ENCODE results near the gene TCF7L1. TPM values are rescaled to one million over a fixed set of nuclear protein-coding genes. Genes with fewer than 3 reads are reported as not detected.

TCF7L1 gene
- total and polyA plus RNA-seq, 9 of the 15 experiments (the other 6 are each of a cell fraction or from before 2014, with no cell fraction given): 0.03 to 0.11 (median 0.07) TPM; not detected in 5

DNA sequence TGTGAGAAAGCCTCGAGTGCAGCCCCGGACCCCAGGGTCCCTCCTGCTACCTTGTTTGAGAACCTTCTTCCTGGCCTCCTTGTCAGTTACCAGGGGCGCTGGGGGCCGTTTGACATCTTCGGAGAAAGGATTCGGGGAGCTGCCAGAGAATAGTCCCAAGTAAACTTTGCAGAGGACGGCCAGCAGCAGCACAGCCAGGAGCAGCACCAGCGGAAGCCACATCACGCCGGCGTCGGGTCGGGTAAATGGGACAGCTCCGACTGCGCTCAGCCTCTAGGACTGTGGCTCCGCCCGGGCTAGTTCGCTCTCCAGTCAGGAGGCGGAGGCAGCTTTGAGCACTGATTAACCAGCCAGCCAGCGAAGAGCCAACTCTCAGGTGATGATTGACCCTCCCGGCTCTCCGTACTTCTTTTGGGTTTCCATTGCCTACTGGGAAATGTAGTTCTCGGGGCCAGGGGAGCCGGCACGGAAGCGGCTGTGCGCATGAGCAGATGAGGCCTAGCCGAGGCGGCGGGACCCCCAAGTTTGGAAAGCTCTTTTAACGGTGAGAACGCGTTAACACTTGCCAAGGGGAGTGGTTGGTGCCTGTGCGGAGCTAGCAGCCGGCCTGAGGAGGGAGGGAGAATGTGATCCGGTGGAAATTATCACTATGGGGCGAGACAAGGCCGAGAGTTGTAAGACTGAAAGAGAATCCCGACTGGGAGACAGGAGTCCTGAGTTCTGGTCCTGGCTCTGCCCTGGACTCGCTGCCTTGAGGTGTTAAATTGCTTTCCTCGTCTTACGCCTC, 221.3 kb downstream of the TCF7L1 start, which contains the start of the genes ELMOD3 and RETSAT (continued):
- TF ChIP-seq, protein P1, sequence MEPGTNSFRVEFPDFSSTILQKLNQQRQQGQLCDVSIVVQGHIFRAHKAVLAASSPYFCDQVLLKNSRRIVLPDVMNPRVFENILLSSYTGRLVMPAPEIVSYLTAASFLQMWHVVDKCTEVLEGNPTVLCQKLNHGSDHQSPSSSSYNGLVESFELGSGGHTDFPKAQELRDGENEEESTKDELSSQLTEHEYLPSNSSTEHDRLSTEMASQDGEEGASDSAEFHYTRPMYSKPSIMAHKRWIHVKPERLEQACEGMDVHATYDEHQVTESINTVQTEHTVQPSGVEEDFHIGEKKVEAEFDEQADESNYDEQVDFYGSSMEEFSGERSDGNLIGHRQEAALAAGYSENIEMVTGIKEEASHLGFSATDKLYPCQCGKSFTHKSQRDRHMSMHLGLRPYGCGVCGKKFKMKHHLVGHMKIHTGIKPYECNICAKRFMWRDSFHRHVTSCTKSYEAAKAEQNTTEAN (CRISPR knock-in tag; IDR thresholded peaks at IDR 0.05): no peak
- TF ChIP-seq U2AF1 (optimal IDR thresholded peaks at IDR 0.05; ENCODE audit: low read depth, low read length) (no peak), SRSF7 (optimal IDR thresholded peaks at IDR 0.05; ENCODE audit: low read depth, low read length) (no peak), MECOM (CRISPR knock-in tag; IDR thresholded peaks at IDR 0.05) (no peak), PTRF (tag; IDR thresholded peaks at IDR 0.05) (no peak)
- TF ChIP-seq, protein P2, sequence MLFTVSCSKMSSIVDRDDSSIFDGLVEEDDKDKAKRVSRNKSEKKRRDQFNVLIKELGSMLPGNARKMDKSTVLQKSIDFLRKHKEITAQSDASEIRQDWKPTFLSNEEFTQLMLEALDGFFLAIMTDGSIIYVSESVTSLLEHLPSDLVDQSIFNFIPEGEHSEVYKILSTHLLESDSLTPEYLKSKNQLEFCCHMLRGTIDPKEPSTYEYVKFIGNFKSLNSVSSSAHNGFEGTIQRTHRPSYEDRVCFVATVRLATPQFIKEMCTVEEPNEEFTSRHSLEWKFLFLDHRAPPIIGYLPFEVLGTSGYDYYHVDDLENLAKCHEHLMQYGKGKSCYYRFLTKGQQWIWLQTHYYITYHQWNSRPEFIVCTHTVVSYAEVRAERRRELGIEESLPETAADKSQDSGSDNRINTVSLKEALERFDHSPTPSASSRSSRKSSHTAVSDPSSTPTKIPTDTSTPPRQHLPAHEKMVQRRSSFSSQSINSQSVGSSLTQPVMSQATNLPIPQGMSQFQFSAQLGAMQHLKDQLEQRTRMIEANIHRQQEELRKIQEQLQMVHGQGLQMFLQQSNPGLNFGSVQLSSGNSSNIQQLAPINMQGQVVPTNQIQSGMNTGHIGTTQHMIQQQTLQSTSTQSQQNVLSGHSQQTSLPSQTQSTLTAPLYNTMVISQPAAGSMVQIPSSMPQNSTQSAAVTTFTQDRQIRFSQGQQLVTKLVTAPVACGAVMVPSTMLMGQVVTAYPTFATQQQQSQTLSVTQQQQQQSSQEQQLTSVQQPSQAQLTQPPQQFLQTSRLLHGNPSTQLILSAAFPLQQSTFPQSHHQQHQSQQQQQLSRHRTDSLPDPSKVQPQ (CRISPR knock-in tag; IDR thresholded peaks at IDR 0.05; ENCODE audit: borderline replicate concordance): no peak

Measured in K562 (cell line).